NT2/D1 (cell line): ENCODE results near the gene RTP3.

Source experiments
- SUZ12 ChIP-seq: IDR thresholded peaks from 2 replicates; pipeline ENCODE4 v1.6.1; 2011; ENCODE audit not compliant: insufficient read length, insufficient read depth; ENCODE audit errors: extremely low read depth
- ZNF274 ChIP-seq: IDR thresholded peaks from 2 replicates; pipeline ENCODE4 v1.6.1; 2011; ENCODE audit warnings: mild to moderate bottlenecking, low read depth, low read length

- TF ChIP-seq SUZ12 (no peak), ZNF274 (no peak)
Measured at GRCh38 chr3:46456118-46456517, 41.7 kb upstream of the RTP3 start.
